ENCODE results near the gene GPR146. TPM values are rescaled to one million over a fixed set of nuclear protein-coding genes. Genes with fewer than 3 reads are reported as not detected.

The GPR146 gene
- total RNA-seq, 1 donor from 2014 or later: 0.79 TPM

DNA sequence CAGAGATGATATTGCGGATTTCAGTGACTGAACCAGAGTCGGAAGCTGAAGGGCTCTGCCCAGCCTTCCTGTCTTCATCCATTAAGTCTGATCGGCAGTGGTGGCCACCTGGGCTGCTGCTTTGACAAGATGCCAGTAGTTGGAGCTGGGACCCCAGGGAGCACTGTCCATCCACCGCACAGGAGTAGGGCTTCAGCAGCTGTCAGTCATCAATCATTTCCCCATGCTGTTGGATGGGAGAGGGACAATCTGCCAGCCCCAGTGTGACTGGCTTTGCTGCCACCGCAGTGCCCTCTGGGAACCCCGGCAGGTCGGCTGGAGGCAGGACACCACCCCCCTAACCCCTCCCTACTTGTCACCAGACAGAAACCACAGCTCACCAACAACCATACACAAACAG lies 23.0 kb upstream of the GPR146 start:
- H3K27me3 Mint-ChIP-seq (ENCODE audit: insufficient read depth, low read depth): peaks cover 2% of the 10 kb centered on the region
- no peaks in the 10 kb centered on the region for H3K9me3 ChIP-seq (ENCODE audit: low read depth)
- no peak for TF ChIP-seq EZH2 (IDR thresholded peaks at IDR 0.05)
- TF ChIP-seq EZH2phosphoT487 (IDR thresholded peaks at IDR 0.05): no peak
- TF ChIP-seq, protein P1, sequence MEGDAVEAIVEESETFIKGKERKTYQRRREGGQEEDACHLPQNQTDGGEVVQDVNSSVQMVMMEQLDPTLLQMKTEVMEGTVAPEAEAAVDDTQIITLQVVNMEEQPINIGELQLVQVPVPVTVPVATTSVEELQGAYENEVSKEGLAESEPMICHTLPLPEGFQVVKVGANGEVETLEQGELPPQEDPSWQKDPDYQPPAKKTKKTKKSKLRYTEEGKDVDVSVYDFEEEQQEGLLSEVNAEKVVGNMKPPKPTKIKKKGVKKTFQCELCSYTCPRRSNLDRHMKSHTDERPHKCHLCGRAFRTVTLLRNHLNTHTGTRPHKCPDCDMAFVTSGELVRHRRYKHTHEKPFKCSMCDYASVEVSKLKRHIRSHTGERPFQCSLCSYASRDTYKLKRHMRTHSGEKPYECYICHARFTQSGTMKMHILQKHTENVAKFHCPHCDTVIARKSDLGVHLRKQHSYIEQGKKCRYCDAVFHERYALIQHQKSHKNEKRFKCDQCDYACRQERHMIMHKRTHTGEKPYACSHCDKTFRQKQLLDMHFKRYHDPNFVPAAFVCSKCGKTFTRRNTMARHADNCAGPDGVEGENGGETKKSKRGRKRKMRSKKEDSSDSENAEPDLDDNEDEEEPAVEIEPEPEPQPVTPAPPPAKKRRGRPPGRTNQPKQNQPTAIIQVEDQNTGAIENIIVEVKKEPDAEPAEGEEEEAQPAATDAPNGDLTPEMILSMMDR (IDR thresholded peaks at IDR 0.05): no peak
- H3K27ac ChIP-seq: no peak overlapping the region
- no peak overlapping the region for H2AFZ ChIP-seq (replicated peaks)
- peaks cover 11% of the 10 kb centered on the region for H3K9me3 Mint-ChIP-seq
- H3K36me3 Mint-ChIP-seq: peaks cover 24% of the 10 kb centered on the region
- no peak overlapping the region for H3K4me3 Mint-ChIP-seq
- no peak overlapping the region for H3K4me3 ChIP-seq
- no peaks in the 10 kb centered on the region for H3K36me3 ChIP-seq
- H3K9ac ChIP-seq: no peak overlapping the region
- no peaks in the 10 kb centered on the region for H3K4me1 ChIP-seq
- H4K20me1 ChIP-seq (ENCODE audit: low read depth): peaks cover 38% of the 10 kb centered on the region
- H3K27ac Mint-ChIP-seq: no peak overlapping the region
- H3K4me2 ChIP-seq: no peak overlapping the region
- no peak for DNase-seq (ENCODE audit: low spot score)
- no peaks in the 10 kb centered on the region for H3F3A ChIP-seq (ENCODE audit: low read depth)
- no peaks in the 10 kb centered on the region for H3K27me3 ChIP-seq
- peaks cover 52% of the 10 kb centered on the region for H3K79me2 ChIP-seq (ENCODE audit: low read depth)
- H3K4me1 Mint-ChIP-seq: peaks cover 17% of the 10 kb centered on the region

DNA sequence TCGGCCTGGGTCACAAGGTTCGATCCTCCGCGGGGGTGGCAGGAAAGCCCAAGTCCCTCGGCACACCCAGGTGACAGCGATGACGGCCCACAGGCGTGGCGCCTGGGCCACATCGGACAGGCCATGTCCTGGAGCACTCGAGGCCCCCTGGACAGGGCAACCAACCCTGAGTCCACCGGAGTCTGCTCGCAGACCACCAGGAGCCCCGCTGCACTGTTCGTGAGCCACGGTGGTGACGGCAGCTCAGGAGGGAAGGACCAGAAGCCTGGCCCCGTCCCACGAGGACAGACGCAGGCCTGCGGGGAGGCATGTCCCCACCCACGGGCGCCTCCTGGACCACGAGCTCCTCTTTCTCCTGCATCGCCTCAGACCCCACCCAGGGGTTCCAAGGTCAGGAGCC lies 22.4 kb upstream of the GPR146 start:
- peaks cover 26% of the 10 kb centered on the region for H3K36me3 Mint-ChIP-seq
- Histone ChIP-seq H3K27ac (no peak overlapping the region), H3K4me3 (no peak overlapping the region), H3K27me3 (no peaks in the 10 kb centered on the region), H3K9ac (no peak overlapping the region), H3K4me1 (peaks cover 5% of the 10 kb centered on the region), H4K20me1 (ENCODE audit: low read depth) (peaks cover 44% of the 10 kb centered on the region), H3K9me3 (ENCODE audit: low read depth) (no peaks in the 10 kb centered on the region), H3K4me2 (no peak overlapping the region), H2AFZ (replicated peaks) (no peak overlapping the region), H3K79me2 (ENCODE audit: low read depth) (peaks cover 58% of the 10 kb centered on the region), H3F3A (ENCODE audit: low read depth) (peaks cover 1% of the 10 kb centered on the region), H3K36me3 (no peaks in the 10 kb centered on the region)
- peaks cover 22% of the 10 kb centered on the region for H3K4me1 Mint-ChIP-seq
- TF ChIP-seq EZH2 (IDR thresholded peaks at IDR 0.05) (no peak), EZH2phosphoT487 (IDR thresholded peaks at IDR 0.05) (no peak)
- TF ChIP-seq, protein P1 (IDR thresholded peaks at IDR 0.05): no peak
- DNase-seq (ENCODE audit: low spot score): no peak
- H3K27ac Mint-ChIP-seq: no peak overlapping the region
- peaks cover 11% of the 10 kb centered on the region for H3K9me3 Mint-ChIP-seq
- peaks cover 2% of the 10 kb centered on the region for H3K27me3 Mint-ChIP-seq (ENCODE audit: insufficient read depth, low read depth)
- no peak overlapping the region for H3K4me3 Mint-ChIP-seq

DNA sequence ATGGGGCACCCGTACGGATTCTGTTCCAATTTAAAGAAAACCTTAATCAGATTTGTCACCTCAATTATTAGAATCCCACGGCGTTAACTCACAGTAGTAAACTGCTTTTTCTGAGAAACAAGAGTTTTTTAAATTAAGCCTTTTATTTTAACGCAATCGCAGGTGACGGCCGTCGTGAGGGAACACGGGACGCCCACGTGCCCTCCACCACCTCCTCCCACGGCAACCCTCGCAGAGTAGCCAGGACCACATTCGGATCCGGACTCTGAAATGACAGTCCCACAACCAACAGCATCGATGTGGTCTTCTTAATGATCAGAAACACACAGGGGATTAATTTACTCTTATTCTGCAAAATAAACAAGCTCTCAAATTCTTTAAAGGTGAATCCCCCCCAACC lies 22.0 kb upstream of the GPR146 start:
- TF ChIP-seq, protein P1 (IDR thresholded peaks at IDR 0.05): no peak
- no peak for TF ChIP-seq EZH2 (IDR thresholded peaks at IDR 0.05)
- TF ChIP-seq EZH2phosphoT487 (IDR thresholded peaks at IDR 0.05): no peak
- peaks cover 8% of the 10 kb centered on the region for H3K4me1 ChIP-seq
- no peak overlapping the region for H3K4me2 ChIP-seq
- no peak for DNase-seq (ENCODE audit: low spot score)
- no peak overlapping the region for H3K4me3 Mint-ChIP-seq
- H3K9ac ChIP-seq: no peak overlapping the region
- no peaks in the 10 kb centered on the region for H3K9me3 ChIP-seq (ENCODE audit: low read depth)
- H3K4me3 ChIP-seq: no peak overlapping the region
- peaks cover 11% of the 10 kb centered on the region for H3K9me3 Mint-ChIP-seq
- H3K79me2 ChIP-seq (ENCODE audit: low read depth): peaks cover 62% of the 10 kb centered on the region
- H3K27me3 Mint-ChIP-seq (ENCODE audit: insufficient read depth, low read depth): peaks cover 3% of the 10 kb centered on the region
- no peak overlapping the region for H3K27ac ChIP-seq
- H2AFZ ChIP-seq (replicated peaks): no peak overlapping the region
- no peak overlapping the region for H3K27ac Mint-ChIP-seq
- no peaks in the 10 kb centered on the region for H3K27me3 ChIP-seq
- peaks cover 48% of the 10 kb centered on the region for H4K20me1 ChIP-seq (ENCODE audit: low read depth)
- H3K36me3 Mint-ChIP-seq: peaks cover 27% of the 10 kb centered on the region
- H3F3A ChIP-seq (ENCODE audit: low read depth): peaks cover 5% of the 10 kb centered on the region
- no peaks in the 10 kb centered on the region for H3K36me3 ChIP-seq
- peaks cover 26% of the 10 kb centered on the region for H3K4me1 Mint-ChIP-seq

Data from neural progenitor cell (in vitro differentiated cells).